GM12878 (cell line): ENCODE data around the gene OR2T3. TPM values are rescaled to one million over a fixed set of nuclear protein-coding genes. Genes with fewer than 3 reads are reported as not detected.
"Not testable (repeated sequence)": the region's sequence is repeated elsewhere in the genome, so short reads cannot be mapped to it uniquely, and the experiment has no call there.

Source experiments
- ATAC-seq: fragments of 200-7000 bp; cut with Tn5 transposase; 3 replicates; pipeline ENCODE4 v1.9.1; 2020; ENCODE audit warnings: mild to moderate bottlenecking, moderate library complexity
- BruUV-seq: library from RNA; stranded (reverse); fragments of 400-500 nt; replicated peaks from 2 replicates; lab custom pipeline; 2021; lab: Mats Ljungman, UMichigan
- CTCF ChIA-PET: fragments of 300-600 bp; sonication (Branson Sonifier 250); formaldehyde crosslinking; extraction: SDS; loops from one replicate; lab custom pipeline; 2021; ENCODE audit warnings: inconsistent platforms; lab: Yijun Ruan, JAX
- POLR2A ChIA-PET: fragments of 350-600 bp; formaldehyde crosslinking; extraction: SDS; loops from one replicate; lab custom pipeline; 2021; ENCODE audit warnings: inconsistent platforms; lab: Charles Lee
- RAD21 ChIA-PET: fragments of 300-600 bp; sonication (Branson Sonifier 250); formaldehyde crosslinking; loops from one replicate; lab custom pipeline; 2023; ENCODE audit warnings: antibody characterized with exemption; ENCODE audit not compliant: unreplicated experiment; lab: Charles Lee
- SMC1A ChIA-PET: fragments of 300-600 bp; sonication (Branson Sonifier 250); formaldehyde crosslinking; loops from one replicate; lab custom pipeline; 2023; ENCODE audit not compliant: unreplicated experiment, uncharacterized antibody; lab: Charles Lee
- DNase-seq: peaks from one replicate; pipeline ENCODE4 v3.0.0-alpha.2; 2011; ENCODE audit warnings: low read depth, low spot score
- FAIRE-seq: peaks from 3 replicates; lab custom pipeline; 2011; peaks lifted over from hg19 to GRCh38; lab: Jason Lieb, UNC
- H2AFZ ChIP-seq: 2 replicates; pipeline ENCODE4 v1.6.0; 2011; ENCODE audit warnings: low read depth, low read length, control low read depth; ENCODE audit not compliant: control insufficient read depth
- H3K27ac ChIP-seq: 2 replicates; pipeline ENCODE4 v1.5.1; 2011; ENCODE audit warnings: control low read depth; ENCODE audit not compliant: control insufficient read depth, insufficient read depth
- H3K27me3 ChIP-seq, 2 experiments: replicated peaks in 1 of 2; 2 replicates each; pipeline versions ENCODE4 v1.6.0 to v1.6.1; 2011; ENCODE audit warnings: low read length in 1 of 2; ENCODE audit not compliant: control insufficient read depth in 2 of 2, insufficient read depth in 2 of 2
- H3K36me3 ChIP-seq, 2 experiments: 2 replicates each; pipeline ENCODE4 v1.5.1; 2011; ENCODE audit warnings: low read length in 1 of 2; ENCODE audit not compliant: control insufficient read depth in 2 of 2, insufficient read depth in 2 of 2
- H3K4me1 ChIP-seq: 2 replicates; pipeline ENCODE4 v1.6.1; 2011; ENCODE audit warnings: mild to moderate bottlenecking, low read length, moderate library complexity, mixed read lengths; ENCODE audit not compliant: control insufficient read depth, insufficient read depth
- H3K4me2 ChIP-seq: 2 replicates; pipeline ENCODE4 v1.6.0; 2011; ENCODE audit warnings: control low read depth; ENCODE audit not compliant: control insufficient read depth, insufficient read depth
- H3K4me3 ChIP-seq: fragments of 200-600 bp; sonication (generic); 2 replicates; pipeline ENCODE4 v1.5.1; 2016
- H3K79me2 ChIP-seq: 2 replicates; pipeline ENCODE4 v1.6.0; 2011; ENCODE audit warnings: low read length; ENCODE audit not compliant: control insufficient read depth, insufficient read depth
- H3K9ac ChIP-seq: 2 replicates; pipeline ENCODE4 v1.8.0; 2011; ENCODE audit warnings: low read length, control low read depth, mixed read lengths; ENCODE audit not compliant: control insufficient read depth, insufficient read depth
- H3K9me3 ChIP-seq: replicated peaks from 3 replicates; pipeline ENCODE4 v1.5.1; 2011; ENCODE audit warnings: mild to moderate bottlenecking, low read length; ENCODE audit not compliant: control insufficient read depth, insufficient read depth
- H4K20me1 ChIP-seq: 2 replicates; pipeline ENCODE4 v1.6.0; 2011; ENCODE audit not compliant: control insufficient read depth, insufficient read depth
- BHLHE40 ChIP-seq, 2 experiments: fragments of 450-650 bp in 1 of 2; IDR thresholded peaks; 2 replicates each; pipeline ENCODE4 v1.6.1; 2011 to 2017; ENCODE audit warnings: low read depth in 2 of 2, borderline replicate concordance in 1 of 2, improper control_type of control experiment in 1 of 2, low read length in 1 of 2, mild to moderate bottlenecking in 1 of 2
- JUNB ChIP-seq: IDR thresholded peaks from 2 replicates; pipeline ENCODE4 v1.6.1; 2016; ENCODE audit warnings: antibody characterized with exemption, mild to moderate bottlenecking
- PBX3 ChIP-seq: IDR thresholded peaks from 2 replicates; pipeline ENCODE4 v1.6.1; 2011; ENCODE audit warnings: mild to moderate bottlenecking, low read depth, low read length, moderate library complexity; ENCODE audit not compliant: insufficient replicate concordance
- PKNOX1 ChIP-seq: fragments of 450-650 bp; IDR thresholded peaks from 2 replicates; pipeline ENCODE4 v1.6.1; 2016; ENCODE audit warnings: mild to moderate bottlenecking
- WGBS: methylation state at CpG from one replicate; pipeline ENCODE4 v1.1.6; 2016; ENCODE audit warnings: low lambda C conversion rate; ENCODE audit not compliant: insufficient replicate concordance, insufficient coverage; ENCODE audit errors: missing lambda C conversion rate; 5-methylcytosine and 5-hydroxymethylcytosine counted together
- in situ Hi-C: fragments of 300-500 bp; cut with MboI; formaldehyde crosslinking; loops from 9 replicates; pipeline ENCODE4 v1.14.3; 2018; ENCODE audit warnings: mixed read lengths
- intact Hi-C: fragments of 100-400 bp; cut with micrococcal nuclease; formaldehyde crosslinking; loops from one replicate; pipeline ENCODE4 v1.14.2; 2022; ENCODE audit not compliant: unreplicated experiment
- polyA plus RNA-seq, 11 experiments: library from polyadenylated mRNA; depleted of rRNA in 4 of 11; unstranded in 6 of 11; stranded (reverse) in 5 of 11; fragments of >200 nt; fragmentation: Nextera tagmentation in 4 of 11; fragmentation: Illumina TruSeq in 1 of 11; extraction: Ambion mirVana in 4 of 11; extraction: Trizol in 1 of 11; gene quantifications; 1 replicate in 1 of 11; 2 replicates in 10 of 11; pipeline versions ENCODE4 v1.2.1 to v1.2.3, GENCODE V29; 2011 to 2016; ENCODE audit warnings: inconsistent platforms in 2 of 11, missing spikeins in 2 of 11, low read depth in 1 of 11
- total RNA-seq, 4 experiments: library from RNA; depleted of rRNA in 3 of 4; stranded (reverse); fragments of >200 nt in 3 of 4; fragmentation: Illumina TruSeq in 1 of 4; extraction: Trizol in 1 of 4; gene quantifications; 2 replicates each; pipeline versions ENCODE4 v1.2.1 to v1.2.3, GENCODE V29; 2013 to 2021

Gene OR2T3
- total and polyA plus RNA-seq, 10 of the 15 experiments (the other 5 are each of a cell fraction or from before 2014, with no cell fraction given): 2.0 to 23.3 (median 7.2) TPM

GRCh38 chr1:248431683-248432082, 41.5 kb upstream of the OR2T3 start:
- CTCF ChIA-PET, POLR2A ChIA-PET: not testable (repeated sequence)

More at GRCh38 chr1:248431683-248432082, 41.5 kb upstream of the OR2T3 start:
- 77% methylated on average over 10 of the region's 11 CpGs for WGBS
- H3K27me3 ChIP-seq, H3K4me1 ChIP-seq, BruUV-seq, H4K20me1 ChIP-seq, H3K36me3 ChIP-seq, intact Hi-C loops, H3K79me2 ChIP-seq, H3K9ac ChIP-seq, FAIRE-seq, DNase-seq, H3K4me3 ChIP-seq, H3K9me3 ChIP-seq: not testable (repeated sequence)
- RAD21 ChIA-PET: interaction anchor here (1.4 to 1.9 kb wide), 2 partner anchors 27 to 255 kb away, joined by 5 read pairs; no protein-coding TSS in a partner anchor
- TF ChIP-seq PKNOX1: peak; percentile 53; the same call in 1 of the 2 replicates
- peak in 1 of 2 experiments; percentile 53; a peak in 2 of 4 replicates for TF ChIP-seq BHLHE40 (IDR thresholded peaks at IDR 0.05; ENCODE audit: borderline replicate concordance in 1 of 2, low read depth in 2 of 2, low read length in 1 of 2)
- peak; percentile 59 for TF ChIP-seq PBX3
- TF ChIP-seq JUNB: 0 out of 2 replicates have a peak, but pooled peaks have one; percentile 18
- in situ Hi-C loops: loop anchor here (25.0 kb wide), 1 partner anchor 1069 kb away; no protein-coding TSS in a partner anchor
- peak overlapping the region; percentile 57 for H2AFZ ChIP-seq
- ATAC-seq: peak; percentile 40
- H3K4me2 ChIP-seq: peak overlapping the region; percentile 68; the same call in 1 of the 2 replicates
- SMC1A ChIA-PET: interaction anchor here (0.6 to 1.6 kb wide), 2 partner anchors 28 to 374 kb away, joined by 3 to 4 read pairs; no protein-coding TSS in a partner anchor
- peak overlapping the region; percentile 68 for H3K27ac ChIP-seq
